GM21619 (cell line): ENCODE data around the gene SCAPER.
"Not testable (repeated sequence)": the region's sequence is repeated elsewhere in the genome, so short reads cannot be mapped to it uniquely, and the experiment has no call there.

Source experiments
- ATAC-seq: cut with Tn5 transposase; IDR thresholded peaks from one replicate; pipeline ENCODE4 v1.9.1; 2021; ENCODE audit not compliant: unreplicated experiment

SCAPER gene

GRCh38 chr15:76787273-76787672 is 117.9 kb downstream of the SCAPER start:
- ATAC-seq, result no peak

DNA sequence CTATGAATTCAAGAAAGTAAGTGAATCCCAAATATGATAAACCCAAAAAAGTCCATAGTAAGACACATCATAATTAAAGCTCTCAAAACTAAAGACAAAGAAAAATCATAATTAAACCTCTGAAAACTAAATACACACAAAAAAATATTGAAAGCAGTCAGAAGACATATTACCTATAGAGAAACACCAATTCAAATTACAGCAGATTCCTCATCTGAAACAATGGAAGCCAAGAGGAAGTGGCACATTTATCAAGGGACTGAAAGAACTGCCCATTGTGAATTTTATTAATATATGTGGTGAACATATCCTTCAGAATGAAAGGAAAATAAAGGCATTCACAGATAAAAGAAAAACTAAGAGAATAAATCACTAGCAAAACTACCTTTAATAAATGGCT is 128.2 kb downstream of the SCAPER start:
- no peak for ATAC-seq

DNA sequence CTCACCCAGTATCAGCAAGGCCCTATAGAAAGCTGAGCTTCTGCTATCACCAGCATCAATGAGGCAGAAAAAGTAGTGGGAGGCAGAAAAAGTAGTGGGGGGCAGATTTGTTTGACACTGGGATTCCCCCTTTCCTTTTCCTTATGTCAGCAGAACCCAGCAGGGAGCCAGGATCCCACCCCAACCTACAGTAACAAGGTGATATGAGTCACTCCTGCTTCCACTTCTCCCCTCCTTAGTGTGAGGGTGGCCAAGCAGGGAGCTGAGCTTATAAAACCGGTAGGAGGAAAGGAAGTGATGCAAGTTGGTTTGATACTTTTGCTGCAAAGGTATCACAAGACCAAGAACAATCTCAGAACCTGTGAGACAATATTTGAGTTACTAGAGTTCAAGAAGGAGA is 128.7 kb downstream of the SCAPER start:
- ATAC-seq, result no peak

DNA sequence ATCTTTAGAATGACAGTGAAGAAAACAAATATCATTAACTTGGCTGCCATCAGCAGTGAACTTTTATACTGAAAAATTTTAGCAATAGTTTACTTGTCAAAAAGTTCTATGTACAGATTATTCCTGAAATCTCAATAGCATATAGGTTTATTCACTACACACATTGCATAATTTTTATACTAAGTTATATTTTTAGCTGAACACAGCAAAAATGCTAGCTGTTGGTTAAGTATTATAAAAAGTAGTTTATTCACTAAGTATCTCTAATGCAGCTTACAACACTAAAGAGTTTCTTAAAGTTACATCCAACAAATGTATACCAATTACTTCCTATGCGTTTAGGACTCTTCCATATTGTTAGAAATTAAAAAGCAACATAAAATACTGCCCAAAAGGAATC is 131.9 kb downstream of the SCAPER start:
- no peak for ATAC-seq

DNA sequence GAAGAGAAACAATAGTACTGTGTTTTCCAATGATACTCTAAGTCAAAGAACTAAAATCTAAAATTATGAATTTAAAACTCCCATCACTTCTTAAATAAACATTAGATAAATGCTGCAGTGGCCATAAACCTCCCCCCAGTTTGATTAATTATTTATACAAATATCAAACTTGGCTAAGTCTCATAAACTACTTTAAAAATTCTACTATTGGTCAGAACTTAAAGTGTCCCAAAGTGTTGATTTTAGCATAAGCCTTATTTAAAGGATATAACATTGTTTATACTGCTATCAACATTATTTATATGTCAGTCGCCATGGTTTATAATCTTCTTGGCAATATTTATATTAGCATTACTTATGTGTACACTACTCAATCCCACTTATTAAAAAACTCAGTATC is 132.4 kb downstream of the SCAPER start:
- no peak for ATAC-seq

DNA sequence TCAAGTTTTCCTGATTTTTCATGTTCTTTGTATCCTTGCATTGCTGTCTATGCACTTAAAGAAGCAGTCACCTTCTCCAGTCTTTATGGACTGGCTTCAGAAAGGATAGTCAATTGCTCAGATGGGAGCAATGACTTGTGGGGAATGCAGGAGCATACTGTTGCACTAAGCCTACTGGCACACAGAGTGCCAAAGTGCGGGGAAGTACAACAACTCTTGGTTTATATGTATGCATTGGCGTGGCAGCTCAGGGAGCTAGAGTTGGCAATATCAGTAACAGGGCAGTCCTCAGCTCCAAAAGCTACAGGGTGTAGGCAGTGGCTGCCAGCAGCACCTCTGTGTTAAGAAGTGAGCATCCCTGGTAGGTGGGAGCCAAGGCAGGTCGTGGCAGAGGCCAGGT is 141.1 kb downstream of the SCAPER start:
- ATAC-seq, result no peak

DNA sequence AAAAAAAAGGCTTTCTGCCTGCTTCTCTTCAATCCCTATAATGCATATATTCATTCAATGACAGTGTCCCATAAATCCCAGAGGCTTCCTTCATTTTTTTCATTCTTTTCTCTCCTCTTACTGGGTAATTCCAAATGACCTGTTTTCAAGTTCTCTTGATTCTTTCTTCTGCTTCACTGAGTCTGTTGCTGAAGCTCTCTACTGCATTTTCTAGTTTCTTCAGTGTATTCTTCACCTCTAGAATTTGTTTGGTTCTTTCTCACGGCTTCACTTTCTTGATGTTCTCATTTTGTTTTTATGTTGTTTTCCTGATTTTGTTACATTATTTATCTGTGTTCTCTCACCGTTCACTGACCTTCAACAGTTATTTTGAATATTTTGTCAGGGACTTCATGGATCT is 141.6 kb downstream of the SCAPER start:
- ATAC-seq, result no peak

DNA sequence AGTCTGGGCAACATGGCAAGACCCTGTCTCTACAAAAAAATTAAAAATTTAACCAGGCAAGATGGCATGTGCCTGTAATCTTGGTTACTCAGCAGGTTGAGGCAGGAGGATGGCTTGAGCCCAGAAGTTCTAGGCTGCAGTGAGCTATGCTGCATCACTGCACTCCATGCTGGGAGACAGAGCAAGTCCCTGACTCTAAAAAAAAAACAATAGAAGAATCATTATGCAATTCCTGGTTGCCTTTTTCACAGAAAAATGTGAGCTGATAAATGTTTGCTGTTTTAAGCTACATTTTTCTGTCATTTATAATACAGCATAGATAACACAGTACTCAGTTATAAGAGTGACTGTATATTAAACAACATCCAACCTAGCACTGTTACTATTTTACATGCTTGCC is 148.8 kb downstream of the SCAPER start:
- no peak for ATAC-seq

GRCh38 chr15:76753771-76754170 is 151.4 kb downstream of the SCAPER start:
- ATAC-seq, result no peak

DNA sequence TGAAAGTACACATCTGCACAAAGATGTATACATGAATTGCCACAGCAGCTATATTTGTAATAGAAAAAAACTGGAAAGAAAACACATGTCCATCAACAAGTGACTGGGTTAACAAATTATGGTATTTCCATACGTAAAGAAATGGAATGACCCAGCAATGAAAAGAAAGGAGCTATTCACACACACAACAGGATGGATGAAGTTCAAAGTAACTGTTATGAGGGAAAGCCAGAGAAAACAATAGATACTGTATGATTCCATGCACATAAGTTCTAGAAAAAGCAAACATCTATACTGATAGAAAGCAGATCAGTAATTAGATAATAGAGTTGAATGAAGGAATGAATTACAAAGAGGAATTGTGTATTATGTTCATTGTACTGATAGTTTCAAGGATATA is 152.0 kb downstream of the SCAPER start:
- no peak for ATAC-seq

GRCh38 chr15:76752549-76752948 is 152.6 kb downstream of the SCAPER start:
- no peak for ATAC-seq

DNA sequence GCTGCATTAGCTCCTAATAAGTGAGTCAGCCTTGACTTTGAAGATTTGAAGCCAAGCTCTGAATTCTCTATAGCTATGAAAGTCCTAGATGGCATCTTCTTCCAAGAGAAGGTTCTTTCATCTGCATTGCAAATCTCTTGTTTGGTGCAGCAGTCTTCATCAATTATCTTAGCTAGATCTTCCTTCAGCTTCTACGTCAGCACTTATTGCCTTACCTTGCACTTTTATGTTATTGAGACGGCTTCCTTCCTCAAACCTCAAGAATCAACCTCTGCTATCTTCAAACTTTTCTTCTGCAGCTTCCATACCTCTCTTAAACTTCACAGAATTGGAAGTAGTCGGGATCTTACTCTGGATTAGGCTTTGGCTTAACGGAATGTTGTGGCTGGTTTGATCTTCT is 167.6 kb downstream of the SCAPER start:
- no peak for ATAC-seq

DNA sequence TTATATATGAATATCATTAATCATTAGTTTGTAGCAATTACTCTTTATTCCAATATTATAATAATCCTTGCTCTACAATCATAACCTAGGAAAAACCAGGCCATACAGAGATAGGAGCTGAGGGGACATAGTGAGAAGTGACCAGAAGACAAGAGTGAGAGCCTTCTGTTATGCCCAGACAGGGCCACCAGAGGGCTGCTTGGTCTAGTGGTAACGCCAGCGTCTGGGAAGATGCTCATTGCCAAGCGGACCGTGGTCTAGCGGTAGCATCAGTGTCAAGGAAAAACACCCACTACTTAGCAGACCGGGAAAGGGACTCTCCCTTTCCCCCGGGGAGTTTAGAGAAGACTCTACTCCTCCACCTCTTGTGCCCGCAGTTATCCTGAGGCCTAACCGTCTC is 172.8 kb downstream of the SCAPER start:
- ATAC-seq, result not testable (repeated sequence)

DNA sequence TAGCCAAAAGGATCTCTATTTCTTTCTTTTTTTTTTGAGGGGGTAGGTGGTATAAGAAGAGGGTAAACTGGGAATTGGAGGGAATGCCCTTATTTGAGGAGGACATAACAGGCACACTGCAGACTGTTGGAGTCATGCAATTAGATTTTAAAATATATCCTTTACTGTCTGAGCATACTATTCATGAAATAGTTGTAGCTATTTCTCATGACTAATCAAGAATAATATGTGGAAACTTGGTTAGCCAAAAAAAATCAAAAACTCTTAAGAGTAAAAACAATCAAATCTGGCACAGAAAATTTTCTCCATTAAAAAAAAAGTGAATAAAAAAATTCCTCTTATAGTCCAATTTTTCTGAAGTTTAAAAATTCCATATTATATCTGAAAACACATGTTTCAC is 174.9 kb downstream of the SCAPER start:
- no peak for ATAC-seq

DNA sequence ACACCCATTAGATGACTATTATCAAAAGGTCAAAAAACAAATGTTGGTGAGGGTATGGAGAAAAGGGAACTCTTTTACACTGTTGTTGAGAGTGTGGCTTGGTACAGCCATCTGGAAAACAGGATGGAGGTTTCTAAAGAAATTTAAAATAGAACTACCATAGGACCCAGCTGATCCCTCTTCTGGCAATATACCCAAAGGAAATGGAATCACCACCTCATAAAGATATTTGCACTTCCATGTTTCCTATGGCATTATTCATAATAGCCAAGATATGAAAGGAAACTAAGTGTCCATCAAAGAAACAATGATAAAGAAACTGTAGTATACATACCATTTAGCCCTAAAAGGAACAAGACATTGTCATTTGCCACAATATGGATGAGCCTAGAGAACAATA is 186.3 kb downstream of the SCAPER start:
- ATAC-seq, result no peak

DNA sequence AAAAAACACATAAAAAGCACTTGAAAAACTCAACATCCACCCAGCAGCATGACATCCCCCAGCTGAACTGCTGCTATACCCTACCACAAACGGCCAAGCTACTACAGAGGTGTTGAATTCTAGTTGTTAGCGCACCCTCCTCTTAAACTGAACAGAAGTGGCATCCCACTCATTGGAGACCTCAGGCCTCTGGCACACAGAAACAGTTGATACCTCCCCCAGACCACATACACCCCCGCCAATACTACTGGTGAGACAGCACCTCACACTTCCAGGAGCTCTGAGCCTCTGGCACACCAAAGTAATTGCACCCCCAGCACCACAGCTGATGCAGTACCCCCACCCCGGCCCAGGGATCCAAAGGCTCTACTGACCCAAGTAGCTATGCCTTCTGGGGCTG is 190.2 kb downstream of the SCAPER start:
- no peak for ATAC-seq

DNA sequence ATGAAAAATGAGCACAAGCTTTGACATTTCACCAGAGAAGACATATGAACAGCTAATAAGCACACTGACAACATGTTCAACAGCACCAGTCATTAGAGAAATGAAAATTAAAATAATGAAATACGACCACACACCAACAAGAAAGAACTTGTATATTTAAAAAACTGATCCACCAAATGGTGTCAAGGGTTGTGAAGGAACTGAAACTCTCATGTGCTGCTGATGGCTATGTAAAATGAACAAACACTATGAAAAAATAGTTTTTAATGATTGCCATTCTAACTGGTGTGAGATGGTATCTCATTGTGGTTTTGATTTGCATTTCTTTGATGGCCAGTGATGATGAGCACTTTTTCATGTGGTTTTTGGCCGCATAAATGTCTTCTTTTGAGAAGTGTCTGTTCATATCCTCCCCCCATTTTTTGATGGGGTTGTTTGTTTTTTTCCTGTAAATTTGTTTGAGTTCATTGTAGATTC is 193.8 kb downstream of the SCAPER start:
- ATAC-seq, result peak; percentile 79

- ATAC-seq, result not testable (repeated sequence)
Measured at GRCh38 chr15:76704032-76704431, 201.1 kb downstream of the SCAPER start.

DNA sequence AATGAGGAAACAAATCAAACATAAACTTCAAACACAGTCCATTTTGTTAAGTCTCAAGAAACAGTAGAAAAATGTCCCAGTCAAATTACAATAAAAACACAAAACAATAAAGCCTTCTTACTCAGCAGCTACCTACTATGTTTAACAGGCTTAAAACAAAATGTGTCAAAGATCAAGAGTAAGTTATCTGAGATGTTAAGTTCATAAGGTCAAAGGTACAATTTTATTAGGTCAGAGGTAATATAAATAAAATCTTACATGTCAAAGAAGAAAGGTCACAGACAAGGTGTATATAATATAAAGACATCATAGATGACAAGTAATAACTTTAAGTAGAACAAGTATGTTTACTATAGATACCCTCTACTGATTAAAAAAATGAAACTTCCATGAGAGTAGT is 208.3 kb downstream of the SCAPER start:
- no peak for ATAC-seq

GRCh38 chr15:76692546-76692945 is 212.6 kb downstream of the SCAPER start:
- ATAC-seq, result not testable (repeated sequence)

DNA sequence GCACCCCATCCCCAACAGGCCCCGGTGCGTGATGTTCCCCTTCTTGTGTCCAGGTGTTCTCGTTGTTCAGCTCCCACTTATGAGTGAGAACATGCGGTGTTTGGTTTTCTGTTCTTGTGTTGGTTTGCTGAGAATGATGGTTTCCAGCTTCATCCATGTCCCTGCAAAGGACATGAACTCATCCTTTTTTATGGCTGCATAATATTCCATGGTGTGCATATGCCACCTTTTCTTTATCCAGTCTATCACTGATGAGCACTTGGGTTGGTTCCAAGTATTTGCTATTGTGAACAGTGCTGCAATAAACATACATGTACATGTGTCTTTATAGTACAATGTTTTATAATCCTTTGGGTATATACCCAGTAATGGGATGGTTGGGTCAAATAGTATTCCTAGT is 217.5 kb downstream of the SCAPER start:
- ATAC-seq, result not testable (repeated sequence)

GRCh38 chr15:76684002-76684401 is 221.1 kb downstream of the SCAPER start:
- ATAC-seq, result no peak

GRCh38 chr15:76682833-76683232 is 222.3 kb downstream of the SCAPER start:
- no peak for ATAC-seq

GRCh38 chr15:76682259-76682658 is 222.9 kb downstream of the SCAPER start:
- no peak for ATAC-seq
